ENCODE data around the gene IL12B.

IL12B gene

GRCh38 chr5:159341906-159342310, 11.6 kb upstream of the IL12B start:
- peaks cover 10% of the 10 kb centered on the region; the same call in 1 of the 2 replicates for H3K9me3 ChIP-seq (ENCODE audit: control insufficient read depth, insufficient read depth, low read length)
- H3K27me3 ChIP-seq (ENCODE audit: control insufficient read depth, low read length): peaks cover 11% of the 10 kb centered on the region
- no peak overlapping the region for H3K4me2 ChIP-seq (ENCODE audit: low read length)
- H3K9me2 ChIP-seq (replicated peaks; ENCODE audit: control insufficient read depth, low read length): no peaks in the 10 kb centered on the region; the same call in 1 of the 2 replicates
- no peaks in the 10 kb centered on the region for H3F3A ChIP-seq (ENCODE audit: control insufficient read depth, insufficient read depth)
- no peak overlapping the region for H3K27ac ChIP-seq (ENCODE audit: low read depth, low read length)
- peaks cover 6% of the 10 kb centered on the region; the same call in 1 of the 2 replicates for H3K4me1 ChIP-seq (ENCODE audit: control insufficient read depth, low read length)
- H3K79me2 ChIP-seq (ENCODE audit: control insufficient read depth, low read length): no peaks in the 10 kb centered on the region
- H4K20me1 ChIP-seq (ENCODE audit: control insufficient read depth, insufficient read depth, low read depth, low read length): no peaks in the 10 kb centered on the region
- no peaks in the 10 kb centered on the region for H3K36me3 ChIP-seq (ENCODE audit: control insufficient read depth, low read length)
- TF ChIP-seq CTCF (IDR thresholded peaks at IDR 0.05; ENCODE audit: low read depth, low read length, poor library complexity, severe bottlenecking) (no peak), EZH2phosphoT487 (IDR thresholded peaks at IDR 0.05; ENCODE audit: borderline replicate concordance, low read length) (no peak)
- no peak overlapping the region for H3K4me3 ChIP-seq (ENCODE audit: low read length)

- no peaks in the 10 kb centered on the region for H4K20me1 ChIP-seq (ENCODE audit: control insufficient read depth, insufficient read depth, low read depth, low read length)
- no peaks in the 10 kb centered on the region for H3K36me3 ChIP-seq (ENCODE audit: control insufficient read depth, low read length)
- peaks cover 10% of the 10 kb centered on the region; the same call in 1 of the 2 replicates for H3K9me3 ChIP-seq (ENCODE audit: control insufficient read depth, insufficient read depth, low read length)
- H3K27me3 ChIP-seq (ENCODE audit: control insufficient read depth, low read length): peaks cover 11% of the 10 kb centered on the region
- H3K4me1 ChIP-seq (ENCODE audit: control insufficient read depth, low read length): peaks cover 6% of the 10 kb centered on the region; the same call in 1 of the 2 replicates
- no peaks in the 10 kb centered on the region; the same call in 1 of the 2 replicates for H3K9me2 ChIP-seq (replicated peaks; ENCODE audit: control insufficient read depth, low read length)
- TF ChIP-seq EZH2phosphoT487 (IDR thresholded peaks at IDR 0.05; ENCODE audit: borderline replicate concordance, low read length) (no peak), CTCF (IDR thresholded peaks at IDR 0.05; ENCODE audit: low read depth, low read length, poor library complexity, severe bottlenecking) (no peak)
- H3K79me2 ChIP-seq (ENCODE audit: control insufficient read depth, low read length): no peaks in the 10 kb centered on the region
- no peaks in the 10 kb centered on the region for H3F3A ChIP-seq (ENCODE audit: control insufficient read depth, insufficient read depth)
- no peak overlapping the region for H3K4me2 ChIP-seq (ENCODE audit: low read length)
- no peak overlapping the region for H3K4me3 ChIP-seq (ENCODE audit: low read length)
- no peak overlapping the region for H3K27ac ChIP-seq (ENCODE audit: low read depth, low read length)
These were observed 10.9 kb upstream of the IL12B start for GRCh38 chr5:159341145-159341544.

GRCh38 chr5:159340511-159340910, 10.2 kb upstream of the IL12B start:
- peaks cover 10% of the 10 kb centered on the region; the same call in 1 of the 2 replicates for H3K9me3 ChIP-seq (ENCODE audit: control insufficient read depth, insufficient read depth, low read length)
- H3K4me3 ChIP-seq (ENCODE audit: low read length): no peak overlapping the region
- TF ChIP-seq EZH2phosphoT487 (IDR thresholded peaks at IDR 0.05; ENCODE audit: borderline replicate concordance, low read length) (no peak), CTCF (IDR thresholded peaks at IDR 0.05; ENCODE audit: low read depth, low read length, poor library complexity, severe bottlenecking) (no peak)
- peaks cover 5% of the 10 kb centered on the region for H3K27me3 ChIP-seq (ENCODE audit: control insufficient read depth, low read length)
- no peaks in the 10 kb centered on the region; the same call in 1 of the 2 replicates for H3K9me2 ChIP-seq (replicated peaks; ENCODE audit: control insufficient read depth, low read length)
- no peaks in the 10 kb centered on the region for H3F3A ChIP-seq (ENCODE audit: control insufficient read depth, insufficient read depth)
- H4K20me1 ChIP-seq (ENCODE audit: control insufficient read depth, insufficient read depth, low read depth, low read length): no peaks in the 10 kb centered on the region
- no peak overlapping the region for H3K27ac ChIP-seq (ENCODE audit: low read depth, low read length)
- H3K36me3 ChIP-seq (ENCODE audit: control insufficient read depth, low read length): no peaks in the 10 kb centered on the region
- peaks cover 6% of the 10 kb centered on the region; the same call in 1 of the 2 replicates for H3K4me1 ChIP-seq (ENCODE audit: control insufficient read depth, low read length)
- no peak overlapping the region for H3K4me2 ChIP-seq (ENCODE audit: low read length)
- no peaks in the 10 kb centered on the region for H3K79me2 ChIP-seq (ENCODE audit: control insufficient read depth, low read length)

All from DOHH2 (cell line).